ENCODE measurements around the gene CREB3L4. TPM values are rescaled to one million over a fixed set of nuclear protein-coding genes. Genes with fewer than 3 reads are reported as not detected.

CREB3L4 gene
- total and polyA plus RNA-seq, 2 of the 13 experiments (the other 11 are each of a cell fraction or from before 2014, with no cell fraction given), result 9.9 to 18.7 TPM

DNA sequence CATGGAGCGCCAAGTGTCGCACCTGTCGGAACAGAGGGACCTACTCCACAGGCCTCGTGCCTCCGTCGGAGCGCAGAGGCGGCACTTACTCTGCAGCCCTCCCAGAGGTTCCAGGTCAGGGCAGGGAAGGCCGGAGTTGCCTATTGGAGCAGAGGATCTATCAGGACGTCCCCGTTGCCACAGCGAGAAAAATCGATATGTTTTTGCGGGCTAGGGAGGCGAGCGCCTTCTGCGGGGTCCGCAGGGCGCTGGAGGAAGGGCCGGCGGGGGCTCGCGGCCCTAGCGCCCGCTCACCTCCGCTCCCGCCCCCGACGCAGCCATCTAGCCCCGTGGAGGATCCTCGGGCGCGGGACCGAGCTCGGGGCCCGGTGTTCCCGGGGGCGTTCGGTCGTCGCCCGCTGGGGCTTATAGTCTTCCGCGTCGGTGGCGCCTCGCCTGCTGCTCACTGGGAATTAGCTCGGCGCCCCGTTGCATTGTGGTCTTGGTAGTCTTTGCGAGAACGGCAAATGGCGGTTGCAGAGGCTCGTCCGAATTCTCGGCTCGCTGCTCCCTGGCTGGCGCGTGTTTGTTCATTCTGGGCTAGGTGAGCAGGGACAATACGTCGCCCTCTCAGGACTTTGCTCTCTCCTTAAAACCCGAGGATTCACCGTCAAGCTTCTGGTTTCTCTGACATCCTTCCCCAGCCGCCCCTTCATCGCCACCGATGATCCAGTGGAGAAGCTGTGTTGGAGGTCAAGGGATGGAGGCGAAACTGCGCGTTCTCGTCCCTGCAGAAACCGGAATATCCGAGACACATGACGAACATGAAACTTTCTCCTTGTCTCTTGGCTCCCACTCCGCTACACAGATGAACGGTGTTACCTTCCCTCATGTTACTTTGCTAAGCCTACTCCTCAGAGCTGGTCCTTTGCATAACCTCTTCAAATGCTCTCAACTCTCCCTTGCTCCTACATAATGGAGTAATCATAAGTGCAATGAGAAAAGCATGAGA, 9.8 kb downstream of the CREB3L4 start, which contains the start of gene JTB (continued):
- TF ChIP-seq STAT5B (CRISPR knock-in tag; IDR thresholded peaks at IDR 0.05), result no peak
- no peak for TF ChIP-seq ZBTB37 (CRISPR knock-in tag; IDR thresholded peaks at IDR 0.05)
- peak; percentile 99 for TF ChIP-seq ZNF205 (CRISPR knock-in tag; IDR thresholded peaks at IDR 0.05)
- TF ChIP-seq, protein P1, sequence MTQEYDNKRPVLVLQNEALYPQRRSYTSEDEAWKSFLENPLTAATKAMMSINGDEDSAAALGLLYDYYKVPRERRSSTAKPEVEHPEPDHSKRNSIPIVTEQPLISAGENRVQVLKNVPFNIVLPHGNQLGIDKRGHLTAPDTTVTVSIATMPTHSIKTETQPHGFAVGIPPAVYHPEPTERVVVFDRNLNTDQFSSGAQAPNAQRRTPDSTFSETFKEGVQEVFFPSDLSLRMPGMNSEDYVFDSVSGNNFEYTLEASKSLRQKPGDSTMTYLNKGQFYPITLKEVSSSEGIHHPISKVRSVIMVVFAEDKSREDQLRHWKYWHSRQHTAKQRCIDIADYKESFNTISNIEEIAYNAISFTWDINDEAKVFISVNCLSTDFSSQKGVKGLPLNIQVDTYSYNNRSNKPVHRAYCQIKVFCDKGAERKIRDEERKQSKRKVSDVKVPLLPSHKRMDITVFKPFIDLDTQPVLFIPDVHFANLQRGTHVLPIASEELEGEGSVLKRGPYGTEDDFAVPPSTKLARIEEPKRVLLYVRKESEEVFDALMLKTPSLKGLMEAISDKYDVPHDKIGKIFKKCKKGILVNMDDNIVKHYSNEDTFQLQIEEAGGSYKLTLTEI (CRISPR knock-in tag; conservative IDR thresholded peaks at IDR 0.05), result no peak
- peak; percentile 92 for TF ChIP-seq ZNF709 (CRISPR knock-in tag; IDR thresholded peaks at IDR 0.05)
- no peak for TF ChIP-seq TRIM24 (CRISPR knock-in tag; IDR thresholded peaks at IDR 0.05)
- no peak for TF ChIP-seq PLRG1 (conservative IDR thresholded peaks at IDR 0.05)
- TF ChIP-seq ZNF264 (CRISPR knock-in tag; IDR thresholded peaks at IDR 0.05), result no peak
- TF ChIP-seq PHF20 (CRISPR knock-in tag; IDR thresholded peaks at IDR 0.05), result peak; percentile 83
- TF ChIP-seq ZNF235 (CRISPR knock-in tag; IDR thresholded peaks at IDR 0.05; ENCODE audit: borderline replicate concordance), result peak; percentile 94; the same call in 1 of the 2 replicates
- no peak; the same call in 1 of the 2 replicates for TF ChIP-seq ZSCAN21 (CRISPR knock-in tag; IDR thresholded peaks at IDR 0.05; ENCODE audit: borderline replicate concordance)
- TF ChIP-seq TEAD2 (CRISPR knock-in tag; IDR thresholded peaks at IDR 0.05), result no peak
- TF ChIP-seq RAD21 (CRISPR knock-in tag; IDR thresholded peaks at IDR 0.05), result 0 out of 2 replicates have a peak, but pooled peaks have one; percentile 30
- TF ChIP-seq, protein P2, sequence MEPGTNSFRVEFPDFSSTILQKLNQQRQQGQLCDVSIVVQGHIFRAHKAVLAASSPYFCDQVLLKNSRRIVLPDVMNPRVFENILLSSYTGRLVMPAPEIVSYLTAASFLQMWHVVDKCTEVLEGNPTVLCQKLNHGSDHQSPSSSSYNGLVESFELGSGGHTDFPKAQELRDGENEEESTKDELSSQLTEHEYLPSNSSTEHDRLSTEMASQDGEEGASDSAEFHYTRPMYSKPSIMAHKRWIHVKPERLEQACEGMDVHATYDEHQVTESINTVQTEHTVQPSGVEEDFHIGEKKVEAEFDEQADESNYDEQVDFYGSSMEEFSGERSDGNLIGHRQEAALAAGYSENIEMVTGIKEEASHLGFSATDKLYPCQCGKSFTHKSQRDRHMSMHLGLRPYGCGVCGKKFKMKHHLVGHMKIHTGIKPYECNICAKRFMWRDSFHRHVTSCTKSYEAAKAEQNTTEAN (CRISPR knock-in tag; conservative IDR thresholded peaks at IDR 0.05), result peak; percentile 64
- TF ChIP-seq, protein P3, sequence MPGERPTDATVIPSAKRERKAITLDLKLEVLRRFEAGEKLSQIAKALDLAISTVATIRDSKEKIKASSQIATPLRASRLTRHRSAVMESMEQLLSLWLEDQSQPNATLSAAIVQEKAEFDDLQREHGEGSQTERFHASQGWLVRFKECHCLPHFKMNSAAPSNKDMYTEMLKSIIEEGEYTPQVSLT (CRISPR knock-in tag; IDR thresholded peaks at IDR 0.05; ENCODE audit: borderline replicate concordance, low read depth), result no peak
- peak; percentile 91; the same call in 1 of the 2 replicates for TF ChIP-seq ZNF558 (CRISPR knock-in tag; IDR thresholded peaks at IDR 0.05; ENCODE audit: borderline replicate concordance)
- TF ChIP-seq ZFP41 (CRISPR knock-in tag; IDR thresholded peaks at IDR 0.05; ENCODE audit: borderline replicate concordance), result 0 out of 2 replicates have a peak, but pooled peaks have one; percentile 35
- TF ChIP-seq RFXANK (CRISPR knock-in tag; IDR thresholded peaks at IDR 0.05), result no peak
- peak; percentile 66; the same call in 1 of the 2 replicates for TF ChIP-seq SIN3A (IDR thresholded peaks at IDR 0.05; ENCODE audit: borderline replicate concordance, low read depth, low read length)
- no peak for TF ChIP-seq ZNF3 (CRISPR knock-in tag; IDR thresholded peaks at IDR 0.05)
- no peak for TF ChIP-seq ZBTB49 (CRISPR knock-in tag; IDR thresholded peaks at IDR 0.05; ENCODE audit: borderline replicate concordance)
- TF ChIP-seq XRCC5 (optimal IDR thresholded peaks at IDR 0.05; ENCODE audit: low read length), result no peak

Measured in HepG2 (cell line).